Measurements from ENCODE around the gene ADAMTSL3.
A peak's percentile ranks its signal among the peaks of the same experiment; 100 is the strongest.

The ADAMTSL3 gene

DNA sequence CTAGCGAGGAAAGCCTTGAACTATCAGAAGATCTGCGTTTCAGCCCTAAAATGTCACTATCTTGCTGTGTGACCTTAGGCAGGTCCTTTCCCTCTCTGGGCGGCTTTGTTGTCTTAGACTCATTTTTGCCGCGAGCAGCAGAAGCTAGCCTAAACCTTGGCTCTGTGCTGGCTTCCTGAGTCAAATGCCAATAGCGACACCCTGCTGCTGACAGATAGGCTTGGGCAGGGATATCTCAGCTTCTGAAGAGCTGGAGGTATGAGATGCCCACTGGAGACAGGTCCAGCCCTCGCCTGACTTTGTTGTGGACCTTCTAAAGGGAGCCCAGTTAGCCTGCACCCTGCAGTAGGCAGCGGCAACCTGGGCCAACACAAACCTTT lies 1.3 kb downstream of the ADAMTSL3 start:
- no peak for DNase-seq

DNA sequence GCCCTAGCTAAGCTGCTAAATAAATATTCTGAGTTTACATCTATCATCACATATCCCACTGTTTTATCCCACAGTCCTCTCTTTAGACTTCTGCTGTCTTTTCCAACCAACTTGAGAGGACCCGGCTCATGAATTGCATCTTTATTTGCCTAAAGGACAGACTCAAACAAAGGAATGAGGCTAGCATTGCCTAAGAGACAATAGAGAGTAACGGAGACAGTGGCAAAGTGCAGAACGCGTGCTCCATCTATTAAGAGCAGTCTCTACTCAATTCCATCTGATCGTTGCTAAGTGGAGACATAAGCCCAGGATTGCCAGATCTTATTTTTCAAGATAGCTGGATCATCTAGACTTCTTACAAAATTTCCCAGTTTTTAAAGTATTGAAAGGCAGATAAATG lies 2.3 kb downstream of the ADAMTSL3 start:
- no peak for DNase-seq

DNA sequence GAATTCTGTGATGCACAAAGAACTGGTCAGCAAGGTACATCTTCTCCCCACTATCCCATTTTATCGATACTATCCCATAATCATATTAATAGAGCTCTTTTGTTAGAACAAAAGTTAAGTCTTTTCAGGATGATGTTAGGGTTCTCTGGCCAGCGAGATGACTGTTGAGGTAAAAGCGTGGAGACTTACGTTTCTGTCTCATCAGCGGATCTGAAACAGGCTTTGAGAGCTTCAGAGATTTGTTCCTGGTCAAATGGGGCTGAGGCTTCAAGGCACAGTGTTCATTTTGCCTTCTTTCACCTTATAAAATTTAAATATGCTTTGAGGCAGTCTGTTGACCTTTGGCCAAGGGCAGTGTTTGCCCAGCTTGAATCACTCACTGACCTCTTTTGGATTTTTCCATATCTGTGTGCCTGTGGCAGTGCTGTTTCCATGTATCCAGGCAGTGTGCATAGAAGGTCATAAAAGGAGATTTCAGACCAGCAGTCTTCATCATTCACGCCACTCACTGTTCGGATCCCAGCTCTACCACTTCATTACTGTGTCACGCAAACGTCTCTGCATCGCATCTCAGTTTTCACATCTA lies 3.1 kb downstream of the ADAMTSL3 start:
- DNase-seq: no peak

DNA sequence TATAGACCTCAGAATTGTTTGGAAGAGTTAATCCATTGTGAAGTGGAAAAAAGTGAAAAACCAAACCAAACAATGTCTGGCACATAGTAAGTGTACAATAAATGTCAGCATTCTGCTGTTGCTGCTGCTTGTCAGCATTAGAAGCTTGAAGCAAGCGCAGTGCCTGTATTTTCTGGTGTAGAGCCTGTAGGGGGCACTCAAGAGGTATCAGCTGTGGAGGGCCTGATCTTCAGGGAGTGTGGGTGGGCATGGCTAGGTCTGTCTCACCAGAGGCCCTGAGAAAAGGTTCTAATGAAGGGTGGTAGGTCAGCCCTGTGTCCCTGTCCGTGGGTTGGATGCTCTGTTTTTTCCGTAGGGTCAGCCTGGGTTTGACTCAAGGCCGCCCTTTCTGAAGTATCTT lies 3.6 kb downstream of the ADAMTSL3 start:
- DNase-seq: no peak

DNA sequence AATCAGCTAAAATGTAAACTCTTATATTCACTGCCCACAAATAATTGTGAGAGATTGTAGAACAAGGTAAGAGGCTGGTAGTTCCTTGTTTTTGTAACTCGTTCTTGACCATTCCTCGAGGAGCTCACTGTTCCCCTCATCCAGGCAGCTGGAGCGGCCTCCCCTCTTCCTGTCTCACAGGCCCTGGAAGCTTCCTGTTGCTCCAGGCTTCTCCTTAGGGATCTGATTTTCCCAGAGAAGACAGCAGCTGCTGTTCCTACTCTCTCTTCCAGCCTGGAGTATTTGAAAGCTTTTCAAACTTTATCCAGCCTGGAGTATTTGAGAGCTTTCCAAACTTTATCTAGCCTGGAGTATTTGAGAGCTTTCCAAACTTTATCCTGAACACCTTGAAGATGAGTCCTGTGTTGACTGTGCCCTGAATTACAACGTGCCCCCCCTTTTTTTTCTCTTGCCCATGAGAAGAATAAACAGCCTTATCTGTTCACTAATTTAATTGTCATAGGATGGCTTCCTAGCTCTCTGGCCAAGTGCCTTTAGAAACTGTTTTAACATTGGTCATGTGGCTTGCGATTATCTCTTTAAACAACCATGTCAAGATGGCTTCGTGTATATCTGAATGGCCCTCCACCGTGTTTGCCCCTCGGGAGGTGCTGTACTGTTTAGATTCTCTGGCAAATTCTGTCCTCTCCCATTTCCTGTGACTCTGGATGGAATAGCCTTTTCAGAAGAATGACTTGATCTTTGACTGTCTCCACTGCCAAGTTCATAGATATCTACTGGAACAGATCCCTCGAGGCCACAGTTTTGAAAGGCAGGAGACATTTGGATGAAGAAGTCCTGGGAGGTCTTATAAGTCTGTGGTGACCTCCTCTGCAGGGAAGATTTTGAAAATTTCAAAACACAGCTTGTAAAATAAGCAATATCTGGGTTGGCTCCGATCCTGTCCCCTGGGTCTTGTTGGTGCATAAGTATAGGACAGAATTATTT lies 4.8 kb downstream of the ADAMTSL3 start:
- DNase-seq: no peak

DNA sequence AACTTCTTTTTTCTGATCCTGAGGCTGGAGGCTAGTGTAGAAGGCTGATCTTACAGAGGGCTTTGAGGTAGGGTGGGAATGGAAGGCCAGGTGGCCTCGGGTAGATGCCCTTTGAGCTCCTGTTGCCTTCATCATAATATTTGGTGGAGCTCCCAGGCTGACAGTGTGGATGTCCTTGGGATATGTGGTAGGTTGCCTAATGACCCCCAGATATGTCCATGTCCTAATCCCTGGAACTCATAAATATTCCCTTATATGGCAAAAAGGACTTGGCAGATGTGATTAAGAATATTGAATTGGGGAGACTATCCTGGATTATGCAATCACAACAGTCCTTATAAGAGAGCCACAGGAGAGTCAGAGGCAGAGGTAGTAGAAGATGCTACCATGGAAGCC lies 5.5 kb downstream of the ADAMTSL3 start:
- no peak for DNase-seq

DNA sequence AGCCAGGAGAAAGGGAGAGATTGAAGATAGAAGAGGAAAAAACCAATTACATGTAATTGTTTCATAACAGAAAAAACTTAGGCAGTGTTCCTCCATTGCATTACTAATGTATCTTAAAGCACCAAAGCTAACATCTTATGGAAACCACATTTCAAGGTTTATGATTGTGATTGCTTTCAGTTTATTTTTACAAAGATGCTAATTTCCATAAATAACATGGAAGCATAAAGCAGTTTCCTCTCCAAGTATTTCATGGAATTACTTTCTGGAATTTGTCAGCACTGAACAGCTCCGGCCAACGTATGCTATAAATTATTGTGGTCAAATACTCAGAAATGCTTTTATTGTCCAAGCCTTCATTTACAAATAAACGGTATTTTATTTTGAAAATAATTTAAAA lies 11.6 kb downstream of the ADAMTSL3 start:
- no peak for DNase-seq

DNA sequence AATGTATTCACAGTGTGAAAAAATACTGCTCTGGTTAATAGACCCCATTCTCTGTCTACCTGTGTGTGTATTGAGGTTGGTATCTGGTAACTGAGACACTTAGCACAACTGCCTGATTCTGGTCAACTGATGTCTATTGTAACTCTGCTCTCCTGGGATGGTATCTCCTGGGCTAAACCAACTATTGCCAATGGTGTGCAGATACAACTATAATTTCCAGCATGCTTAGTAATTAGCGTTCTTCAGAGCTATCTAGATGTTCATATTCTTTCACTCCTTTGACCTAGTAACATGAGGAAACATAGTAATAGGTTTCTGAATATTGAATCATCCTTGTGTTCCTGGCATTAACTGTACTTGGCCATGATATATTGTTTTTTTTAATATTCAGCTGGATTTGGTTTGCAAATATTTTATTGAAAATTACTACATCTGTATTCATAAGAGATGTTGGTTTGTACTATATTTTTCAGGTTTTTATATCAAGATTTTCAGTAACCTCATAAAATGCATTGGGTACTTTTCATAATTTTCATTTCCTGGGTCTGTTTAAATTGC lies 16.8 kb downstream of the ADAMTSL3 start:
- DNase-seq: no peak

DNA sequence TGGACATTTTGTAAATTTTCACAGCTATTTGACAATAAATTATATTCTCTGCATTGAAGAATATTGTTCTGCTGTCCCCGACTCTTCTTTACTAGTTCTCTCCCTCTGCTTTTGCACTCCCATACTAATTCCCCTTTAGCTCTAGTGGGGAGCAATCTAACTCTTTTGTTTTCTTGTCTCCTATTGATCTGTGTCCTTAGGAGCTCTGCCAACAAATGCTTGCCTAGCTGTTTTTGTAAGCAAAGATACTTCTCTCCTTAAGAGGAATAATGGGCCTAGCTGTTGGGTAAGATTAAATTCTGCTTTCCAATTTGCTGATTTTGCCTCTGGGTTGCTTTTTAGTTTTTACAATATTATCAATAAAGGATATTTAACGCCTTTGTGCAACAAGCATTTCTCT lies 17.7 kb downstream of the ADAMTSL3 start:
- no peak for DNase-seq

DNA sequence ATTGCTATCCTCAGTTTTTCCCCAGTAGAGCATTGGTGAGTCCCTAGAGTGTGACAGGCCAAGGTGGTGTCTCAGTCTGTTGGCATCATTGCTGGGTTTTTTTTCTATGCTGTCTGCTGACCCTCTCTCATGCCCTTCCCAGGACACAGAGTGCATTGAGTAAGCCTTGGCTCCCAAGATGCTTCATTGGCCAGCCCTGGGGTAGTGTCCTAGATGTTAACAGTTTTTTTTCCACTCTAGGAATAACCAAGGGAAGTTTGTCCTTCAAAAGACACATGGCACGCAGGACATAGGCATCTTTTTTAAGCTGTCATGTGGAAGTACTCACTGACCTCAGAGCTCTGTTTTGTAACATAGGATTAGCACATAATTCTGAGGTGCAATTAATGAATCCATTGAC lies 19.5 kb downstream of the ADAMTSL3 start:
- DNase-seq: no peak

DNA sequence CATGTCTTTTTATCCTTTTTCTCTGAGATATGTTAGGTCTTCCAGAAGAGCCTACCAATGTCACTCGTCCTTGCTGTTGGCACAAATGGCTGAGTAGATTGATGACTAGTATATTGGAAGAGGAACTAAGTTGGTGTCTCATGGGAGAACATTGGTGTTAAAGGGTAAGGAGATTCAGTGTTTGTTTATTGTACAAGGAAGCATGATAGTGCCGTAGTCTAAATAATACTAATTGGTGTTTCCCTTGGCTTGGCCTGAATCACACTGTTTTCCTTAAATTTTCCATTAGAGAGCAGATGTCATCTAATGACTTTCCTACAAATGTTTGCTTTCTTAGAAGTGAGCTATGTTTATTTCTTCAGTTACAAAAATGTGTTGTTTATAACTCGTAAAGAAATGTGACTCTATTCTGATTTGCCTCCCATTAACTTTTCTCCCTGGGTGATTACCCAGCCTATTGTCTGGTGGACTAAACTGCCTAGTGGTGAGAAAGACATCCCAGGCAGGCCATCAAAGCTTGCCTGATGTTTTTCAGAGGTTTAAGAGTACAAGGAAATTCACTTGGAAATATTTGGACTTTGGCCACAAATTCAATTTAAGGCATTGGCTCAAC lies 28.7 kb downstream of the ADAMTSL3 start:
- DNase-seq: no peak

DNA sequence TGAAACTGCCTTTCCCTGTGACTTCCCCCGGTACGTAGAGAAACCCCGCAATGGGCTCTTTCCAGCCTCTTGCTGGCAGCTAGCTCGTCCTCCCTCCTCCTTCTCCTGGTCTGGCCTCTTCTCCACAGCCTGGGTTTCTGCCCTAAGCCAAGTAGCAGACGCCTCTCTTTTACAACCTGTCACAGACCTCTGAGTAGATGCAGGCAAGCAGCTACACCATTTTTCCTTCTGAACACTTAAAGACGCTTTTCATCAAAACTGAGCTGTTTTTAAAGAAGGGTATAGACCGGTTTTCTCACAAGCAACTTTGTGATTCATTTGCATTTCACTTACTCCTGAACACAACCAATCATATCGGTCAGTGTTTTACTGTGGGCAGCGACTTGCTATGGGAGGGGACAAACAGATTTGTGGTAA lies 32.0 kb downstream of the ADAMTSL3 start:
- no peak for DNase-seq

DNA sequence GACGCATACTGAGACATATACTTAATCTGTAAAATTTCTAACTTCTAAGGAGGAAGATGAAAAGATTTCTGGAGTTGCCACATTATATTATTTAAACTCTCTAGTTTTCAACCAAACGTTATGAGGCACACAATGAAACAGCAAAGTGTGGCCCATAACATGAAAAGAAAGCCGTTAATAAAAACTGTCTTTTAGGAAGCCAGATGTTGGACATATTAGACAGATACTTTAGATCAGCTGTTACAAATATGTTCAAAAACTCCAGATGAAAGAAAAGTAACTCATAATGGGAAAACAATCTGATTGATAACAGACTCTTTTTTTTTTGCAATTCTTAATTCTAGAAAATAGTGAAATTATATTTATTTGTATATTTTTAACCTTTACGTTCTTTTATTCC lies 34.3 kb downstream of the ADAMTSL3 start:
- no peak for DNase-seq

DNA sequence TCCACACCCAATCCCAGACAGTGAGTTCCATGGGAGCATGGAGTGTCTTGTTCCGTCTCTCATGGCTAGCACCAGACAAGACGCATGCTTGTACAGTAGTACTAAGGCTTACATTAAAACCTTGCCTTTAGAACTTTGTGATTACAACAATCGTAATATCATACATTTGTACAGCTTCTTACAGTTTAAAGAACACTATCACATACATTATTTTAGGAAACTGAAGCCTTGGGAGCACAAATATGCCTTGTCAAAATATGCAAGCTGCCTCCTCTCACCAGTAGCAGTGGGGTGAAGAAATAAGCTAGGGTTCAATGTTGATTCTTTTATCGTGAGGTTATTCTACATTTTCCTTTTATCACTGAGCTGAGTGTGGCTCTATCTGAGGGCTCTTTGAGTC lies 36.8 kb downstream of the ADAMTSL3 start:
- DNase-seq: no peak

DNA sequence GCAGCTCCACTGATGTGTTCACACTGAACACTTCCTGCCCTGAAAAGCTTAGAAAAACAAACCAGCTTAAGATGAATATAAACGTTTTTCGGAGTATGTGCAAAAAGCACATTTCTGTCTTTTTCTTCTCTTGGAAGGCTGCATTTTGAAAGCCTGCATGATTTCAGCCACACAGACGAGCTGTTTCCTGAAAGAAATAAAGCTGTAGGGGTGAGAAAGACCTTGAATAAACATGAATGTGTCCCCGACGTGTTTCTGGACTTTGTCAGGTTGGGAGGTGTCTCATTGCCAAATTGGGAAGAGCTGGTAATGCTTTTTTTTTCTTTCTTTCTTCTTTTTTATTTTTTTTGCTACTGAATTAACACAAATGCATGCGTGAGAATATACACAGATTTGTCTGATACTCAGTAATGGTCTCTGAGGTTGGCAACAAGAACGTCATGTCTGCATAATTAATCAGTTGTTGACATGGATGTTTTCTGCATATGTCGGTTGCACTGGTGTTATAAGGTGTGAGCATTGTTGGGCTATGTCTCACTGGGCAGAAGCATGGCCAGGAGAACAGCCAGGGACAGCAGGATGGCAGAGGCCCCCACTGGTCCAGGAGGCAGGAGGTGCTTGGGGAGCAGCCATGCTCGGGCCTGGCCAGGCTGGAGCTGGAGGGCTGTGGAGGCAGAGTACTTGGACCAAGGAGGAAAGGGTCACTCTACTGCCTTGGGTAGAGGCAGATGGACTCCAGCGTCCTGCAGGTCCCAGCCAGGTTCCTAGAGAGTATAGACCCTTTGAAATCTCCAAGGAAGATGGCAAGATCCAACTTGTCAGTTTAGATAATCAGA lies 39.0 kb downstream of the ADAMTSL3 start:
- no peak for DNase-seq

DNA sequence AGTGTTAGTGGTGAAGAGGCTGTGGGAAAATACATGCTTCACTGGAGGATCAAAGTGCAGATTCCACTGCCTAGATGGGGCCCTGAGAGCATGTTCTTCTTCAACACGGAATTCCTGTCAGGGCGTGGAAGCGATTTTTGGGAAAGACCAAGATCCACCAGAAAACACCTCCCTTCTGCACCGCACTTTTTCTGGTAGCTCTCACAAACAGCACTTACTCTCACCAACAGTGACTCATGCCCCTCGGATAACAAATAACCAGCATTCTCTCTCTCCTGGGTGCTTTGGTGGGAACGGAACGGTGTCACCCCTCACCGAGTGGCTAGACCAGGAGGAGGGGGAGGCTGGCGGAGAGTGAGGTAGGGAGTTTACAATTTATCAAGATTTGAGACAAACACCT lies 40.1 kb downstream of the ADAMTSL3 start:
- DNase-seq: peak; percentile 14

DNA sequence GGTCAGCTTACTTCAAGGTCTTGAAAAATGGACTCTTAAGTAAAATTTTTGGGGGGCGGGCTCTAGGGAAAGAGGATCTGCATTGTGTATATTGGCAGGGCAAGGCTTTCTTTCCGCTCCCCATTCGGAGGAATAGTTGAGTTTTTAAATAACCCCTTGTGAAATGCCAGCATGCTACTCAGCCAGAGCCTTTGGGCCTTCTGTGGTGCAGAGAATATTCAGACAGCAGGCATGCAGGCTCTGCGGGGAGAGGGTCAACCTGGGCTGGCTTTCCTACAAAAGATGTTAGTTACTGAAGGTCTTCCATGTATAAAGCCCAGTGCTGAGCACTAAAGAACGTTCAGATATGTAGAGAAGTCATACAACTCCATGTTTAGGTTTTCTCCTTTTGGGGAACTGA lies 40.6 kb downstream of the ADAMTSL3 start:
- no peak for DNase-seq

DNA sequence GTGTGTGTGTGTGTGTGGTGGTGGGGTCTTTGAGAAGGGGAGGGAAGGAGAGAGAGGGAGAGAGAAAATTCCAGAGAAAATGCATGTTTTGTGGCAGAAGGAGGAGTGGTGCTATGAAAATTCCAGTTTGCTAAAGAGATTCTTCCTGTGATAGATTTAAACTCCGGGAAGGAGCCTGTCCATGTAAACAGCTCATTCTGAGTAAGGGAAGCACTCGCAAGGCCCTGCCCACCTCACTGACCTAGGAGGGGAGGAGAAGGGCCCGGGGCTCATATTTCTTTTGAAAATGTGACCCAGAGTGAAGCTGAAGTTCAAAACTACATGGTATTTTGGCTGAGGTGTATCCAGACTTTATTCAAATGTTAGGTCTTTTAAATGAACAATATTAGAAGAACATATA lies 41.3 kb downstream of the ADAMTSL3 start:
- no peak for DNase-seq

DNA sequence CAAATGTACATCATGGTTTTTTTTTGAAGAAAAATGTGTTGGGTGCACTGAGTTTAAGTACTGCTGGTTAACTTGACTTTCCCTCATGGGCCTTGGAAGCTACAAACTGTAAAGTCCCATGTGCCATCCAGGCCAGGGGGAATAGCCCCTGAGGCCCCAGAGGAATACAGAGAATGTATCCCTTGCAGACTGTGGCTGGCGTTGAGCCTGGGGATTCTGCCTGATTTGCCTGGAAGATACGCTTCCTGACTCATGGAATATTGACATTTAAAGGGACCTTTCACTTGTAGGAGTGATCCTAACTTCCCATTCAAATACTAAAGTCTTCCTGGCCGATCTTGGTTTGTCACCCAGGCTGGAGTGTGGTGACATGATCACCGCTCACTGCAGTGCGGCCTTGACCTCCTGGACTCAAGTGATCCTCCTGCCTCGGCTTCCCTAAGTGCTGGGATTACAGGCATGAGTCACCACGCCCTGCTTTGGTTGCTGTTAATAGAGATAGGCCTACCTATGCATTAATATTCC lies 42.0 kb downstream of the ADAMTSL3 start:
- DNase-seq: no peak

DNA sequence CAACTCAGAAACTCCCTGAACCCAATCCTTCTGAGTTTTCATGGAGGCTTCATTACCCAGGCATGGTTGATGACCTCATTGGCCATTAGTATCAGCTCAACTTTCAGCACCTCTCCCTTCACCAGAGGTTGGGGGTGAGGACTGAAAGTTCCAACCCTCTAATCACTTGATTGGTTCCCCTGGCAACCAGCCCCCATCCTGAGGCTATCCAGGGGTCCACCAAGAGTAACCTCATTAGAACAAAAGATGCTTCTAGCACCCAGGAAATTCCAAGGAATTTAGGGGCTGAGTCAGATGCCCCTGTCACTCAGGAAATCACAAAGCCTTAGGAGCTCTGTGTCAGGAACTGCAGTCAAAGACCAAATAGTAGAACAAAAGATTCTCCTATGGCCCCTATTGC lies 43.8 kb downstream of the ADAMTSL3 start:
- peak; percentile 37 for DNase-seq

DNA sequence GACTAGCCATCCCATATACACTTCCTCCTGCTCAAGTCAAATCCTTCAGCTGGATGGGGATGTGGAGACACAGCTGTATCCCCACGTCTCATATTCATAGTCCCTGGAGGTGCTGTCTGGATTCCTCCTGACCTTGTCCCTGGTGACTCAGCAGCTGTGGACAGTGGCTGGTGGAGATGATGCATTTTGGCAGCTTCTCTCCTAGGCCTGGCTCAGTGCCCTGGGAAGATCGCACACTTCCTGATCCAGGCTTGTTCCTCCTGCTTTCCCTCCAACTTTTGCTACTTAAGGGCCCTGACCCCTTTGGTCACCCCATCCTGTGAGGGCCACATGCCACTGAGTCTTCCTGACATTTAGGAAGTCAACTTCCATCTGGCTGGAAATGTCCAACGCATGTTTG lies 44.4 kb downstream of the ADAMTSL3 start:
- DNase-seq: peak; percentile 31

DNA sequence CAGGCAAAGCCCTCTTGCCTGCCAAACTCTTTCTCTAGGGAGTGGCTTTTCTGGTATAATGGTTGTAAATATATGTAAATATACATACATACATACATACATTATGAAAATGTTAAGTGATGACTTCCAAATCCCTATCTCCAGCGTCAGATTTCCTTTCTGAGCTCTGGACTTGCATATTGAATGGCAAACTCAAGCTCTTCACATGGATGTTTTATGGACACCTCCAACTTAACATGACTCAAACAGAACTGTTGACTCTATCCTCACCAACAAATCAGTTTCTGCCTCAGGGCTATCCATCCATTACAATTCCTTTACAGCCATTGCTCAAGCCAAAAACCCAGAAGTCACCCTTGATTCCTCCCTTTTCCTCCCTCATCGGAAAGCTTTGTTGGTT lies 45.1 kb downstream of the ADAMTSL3 start:
- DNase-seq: no peak

DNA sequence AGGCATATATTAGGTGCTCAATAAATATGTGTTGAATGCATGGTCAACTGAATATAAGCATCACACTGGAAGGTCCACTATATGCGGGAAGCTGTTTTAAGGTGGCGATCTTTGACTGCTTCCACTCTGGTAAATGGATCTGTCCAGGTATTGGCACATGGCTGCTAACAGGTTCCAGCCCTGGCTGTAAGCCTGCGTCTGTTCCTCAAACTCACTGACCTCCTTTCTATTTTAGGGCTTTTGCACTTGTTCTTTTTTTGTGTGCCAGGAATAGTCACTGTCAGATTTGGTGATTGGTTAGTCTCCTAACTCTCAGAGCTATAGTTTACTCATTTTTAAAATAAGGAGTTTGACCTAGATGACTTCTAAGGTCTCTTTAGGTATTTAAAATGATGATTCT lies 46.2 kb downstream of the ADAMTSL3 start:
- DNase-seq: no peak

Measured in kidney glomerular epithelial cell (primary cell).